IMR-90 (cell line): ENCODE measurements around the gene CCDC28B. TPM values are rescaled to one million over a fixed set of nuclear protein-coding genes. Genes with fewer than 3 reads are reported as not detected.

Experiments used
- CEBPB ChIP-seq: IDR thresholded peaks from 2 replicates; pipeline ENCODE4 v1.6.1; 2012; ENCODE audit warnings: low read depth, low read length, improper control_type of control experiment
- MAFK ChIP-seq: IDR thresholded peaks from 2 replicates; pipeline ENCODE4 v1.6.1; 2012; ENCODE audit warnings: low read depth, low read length, improper control_type of control experiment
- RAD21 ChIP-seq: IDR thresholded peaks from 2 replicates; pipeline ENCODE4 v1.6.1; 2012; ENCODE audit warnings: low read length, improper control_type of control experiment
- RCOR1 ChIP-seq: IDR thresholded peaks from 2 replicates; pipeline ENCODE4 v1.6.1; 2012; ENCODE audit warnings: mild to moderate bottlenecking, low read length, improper control_type of control experiment; ENCODE audit not compliant: insufficient replicate concordance
- polyA plus RNA-seq, 3 experiments: library from polyadenylated mRNA; depleted of rRNA; stranded (reverse); fragments of >200 nt; gene quantifications; 2 replicates each; pipeline ENCODE4 v1.2.3, GENCODE V29; 2012; ENCODE audit warnings: low replicate concordance in 1 of 3
- total RNA-seq: library from RNA; depleted of rRNA; stranded (reverse); fragments of >200 nt; gene quantifications from 2 replicates; pipeline ENCODE4 v1.2.3, GENCODE V29; 2012
- TF ChIP-seq, protein P1 (sequence below): fragments of 150-350 bp; IDR thresholded peaks from 2 replicates; pipeline ENCODE4 v1.6.1; 2017; ENCODE audit warnings: mild to moderate bottlenecking, antibody characterized with exemption, low read length, low read depth

The CCDC28B gene
- total and polyA plus RNA-seq, 2 of the 4 experiments (the other 2 are of a cell fraction) = 17.2 to 18.4 TPM

DNA sequence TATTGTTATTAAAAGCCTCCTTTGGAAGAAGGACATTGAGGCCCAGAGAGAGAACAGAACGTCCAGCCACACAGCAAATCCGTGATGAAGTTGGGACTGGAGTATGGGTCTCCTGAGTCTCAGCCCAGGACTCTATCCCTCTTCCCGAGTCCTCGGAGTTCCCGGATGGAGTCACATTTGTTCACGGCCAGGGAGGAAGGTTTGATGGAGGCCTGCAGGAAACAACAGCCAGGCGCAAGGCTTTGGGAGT, 21.3 kb upstream of the CCDC28B start (continued):
- TF ChIP-seq RCOR1 = no peak
- TF ChIP-seq RAD21 = no peak
- no peak for TF ChIP-seq MAFK
- TF ChIP-seq CEBPB = no peak
- TF ChIP-seq, protein P1, sequence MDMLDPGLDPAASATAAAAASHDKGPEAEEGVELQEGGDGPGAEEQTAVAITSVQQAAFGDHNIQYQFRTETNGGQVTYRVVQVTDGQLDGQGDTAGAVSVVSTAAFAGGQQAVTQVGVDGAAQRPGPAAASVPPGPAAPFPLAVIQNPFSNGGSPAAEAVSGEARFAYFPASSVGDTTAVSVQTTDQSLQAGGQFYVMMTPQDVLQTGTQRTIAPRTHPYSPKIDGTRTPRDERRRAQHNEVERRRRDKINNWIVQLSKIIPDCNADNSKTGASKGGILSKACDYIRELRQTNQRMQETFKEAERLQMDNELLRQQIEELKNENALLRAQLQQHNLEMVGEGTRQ = no peak
